GM19351 (cell line): ENCODE measurements around the gene MB21D2.

Experiments
- ATAC-seq: cut with Tn5 transposase; IDR thresholded peaks from one replicate; pipeline ENCODE4 v1.9.1; 2021; ENCODE audit warnings: mild to moderate bottlenecking, moderate library complexity; ENCODE audit not compliant: unreplicated experiment

Gene MB21D2

GRCh38 chr3:192892981-192893700 is 24.5 kb downstream of the MB21D2 start:
- peak; percentile 93 for ATAC-seq

- ATAC-seq, result no peak
Measured at GRCh38 chr3:192890347-192891335, 27.0 kb downstream of the MB21D2 start.

- no peak for ATAC-seq
Measured at GRCh38 chr3:192889679-192890078, 28.0 kb downstream of the MB21D2 start.

GRCh38 chr3:192888190-192888589 is 29.5 kb downstream of the MB21D2 start:
- ATAC-seq, result no peak

- no peak for ATAC-seq
Measured at GRCh38 chr3:192887701-192888100, 30.0 kb downstream of the MB21D2 start.

GRCh38 chr3:192887047-192887446 is 30.6 kb downstream of the MB21D2 start:
- no peak for ATAC-seq

- ATAC-seq, result no peak
Measured at GRCh38 chr3:192884777-192885773, 32.6 kb downstream of the MB21D2 start.

GRCh38 chr3:192883512-192883911 is 34.1 kb downstream of the MB21D2 start:
- ATAC-seq, result no peak

- ATAC-seq, result peak; percentile 62
Measured at GRCh38 chr3:192881159-192881786, 36.4 kb downstream of the MB21D2 start.

- ATAC-seq, result no peak
Measured at GRCh38 chr3:192880313-192880712, 37.3 kb downstream of the MB21D2 start.

GRCh38 chr3:192879346-192880031 is 38.2 kb downstream of the MB21D2 start:
- ATAC-seq, result no peak

GRCh38 chr3:192875971-192876565 is 41.6 kb downstream of the MB21D2 start:
- no peak for ATAC-seq

GRCh38 chr3:192870822-192871221 is 46.8 kb downstream of the MB21D2 start:
- no peak for ATAC-seq

GRCh38 chr3:192869131-192870031 is 48.3 kb downstream of the MB21D2 start:
- no peak for ATAC-seq

GRCh38 chr3:192867645-192868044 is 50.0 kb downstream of the MB21D2 start:
- ATAC-seq, result no peak

- no peak for ATAC-seq
Measured at GRCh38 chr3:192866804-192867203, 50.9 kb downstream of the MB21D2 start.

- ATAC-seq, result peak; percentile 72
Measured at GRCh38 chr3:192864941-192865340, 52.7 kb downstream of the MB21D2 start.

- ATAC-seq, result no peak
Measured at GRCh38 chr3:192863091-192863420, 54.6 kb downstream of the MB21D2 start.
